Cortex of kidney (tissue), 1 donor: ENCODE measurements around the gene GH2.
"Not testable (repeated sequence)": the region's sequence is repeated elsewhere in the genome, so short reads cannot be mapped to it uniquely, and the experiment has no call there.

ENCODE experiments used
- DNase-seq: peaks from one replicate; lab custom pipeline; 2025; lab: John Stamatoyannopoulos, UW

Gene GH2

GRCh38 chr17:63911041-63911635 is 29.4 kb upstream of the GH2 start, which contains the start of gene CSHL1:
CSHL1 (minus strand) TSS chr17:63911258; CDS start chr17:63911196, 62 bp downstream.
- DNase-seq, result no peak

GRCh38 chr17:63910096-63910495 is 28.4 kb upstream of the GH2 start:
- no peak for DNase-seq

- DNase-seq, result not testable (repeated sequence)
Measured at GRCh38 chr17:63909586-63909985, 27.8 kb upstream of the GH2 start.

- not testable (repeated sequence) for DNase-seq
Measured at GRCh38 chr17:63907161-63907778, 25.5 kb upstream of the GH2 start.

GRCh38 chr17:63904796-63905195 is 23.1 kb upstream of the GH2 start:
- not testable (repeated sequence) for DNase-seq

GRCh38 chr17:63903787-63904201 is 22.1 kb upstream of the GH2 start:
- DNase-seq, result not testable (repeated sequence)

GRCh38 chr17:63901971-63902370 is 20.2 kb upstream of the GH2 start:
- DNase-seq, result not testable (repeated sequence)

GRCh38 chr17:63898899-63899798 is 17.4 kb upstream of the GH2 start:
- DNase-seq, result not testable (repeated sequence)

- DNase-seq, result not testable (repeated sequence)
Measured at GRCh38 chr17:63896524-63897354, 15.0 kb upstream of the GH2 start, which contains the start of gene CSH1. CSH1 (minus strand) TSS chr17:63896574; CDS start chr17:63896511, 63 bp downstream.

GRCh38 chr17:63894821-63895220 is 13.1 kb upstream of the GH2 start:
- DNase-seq, result not testable (repeated sequence)

- DNase-seq, result not testable (repeated sequence)
Measured at GRCh38 chr17:63894021-63894420, 12.3 kb upstream of the GH2 start.

GRCh38 chr17:63892316-63893037 is 10.7 kb upstream of the GH2 start:
- DNase-seq, result not testable (repeated sequence)

GRCh38 chr17:63889026-63889848 is 7.5 kb upstream of the GH2 start:
- not testable (repeated sequence) for DNase-seq

GRCh38 chr17:63885119-63885518 is 3.4 kb upstream of the GH2 start:
- not testable (repeated sequence) for DNase-seq

GRCh38 chr17:63882626-63883126 is 932 bp upstream of the GH2 start:
- not testable (repeated sequence) for DNase-seq

GRCh38 chr17:63881337-63881736 is 407 bp downstream of the GH2 start:
- not testable (repeated sequence) for DNase-seq

GRCh38 chr17:63880706-63881105 is 1.0 kb downstream of the GH2 start:
- DNase-seq, result no peak

GRCh38 chr17:63878413-63878812 is 3.3 kb downstream of the GH2 start:
- not testable (repeated sequence) for DNase-seq

GRCh38 chr17:63874693-63875092 is 7.1 kb downstream of the GH2 start:
- not testable (repeated sequence) for DNase-seq
